DMS53 treated with DMSO at 0.1 percent for 48 hours (cell line): ENCODE results near the gene NOA1.

Source experiments
- DNase-seq: peaks from one replicate; lab custom pipeline; 2025; ENCODE audit not compliant: unreplicated experiment; lab: John Stamatoyannopoulos, UW

Gene NOA1

GRCh38 chr4:56977321-56978012 is at the start of gene NOA1:
Gene NOA1, minus strand, starts transcription at chr4:56977606. Its CDS starts 21 bp downstream, at chr4:56977585.
- peak; percentile 89 for DNase-seq

- no peak for DNase-seq
These were observed 45.7 kb upstream of the NOA1 start for GRCh38 chr4:57023104-57023503.

- no peak for DNase-seq
These were observed 43.2 kb upstream of the NOA1 start for GRCh38 chr4:57020467-57021101.

GRCh38 chr4:57018980-57019379 is 41.6 kb upstream of the NOA1 start:
- no peak for DNase-seq

GRCh38 chr4:57013543-57014120 is 36.2 kb upstream of the NOA1 start:
- DNase-seq: no peak

- no peak for DNase-seq
These were observed 22.3 kb upstream of the NOA1 start for GRCh38 chr4:56999751-57000150.

- no peak for DNase-seq
These were observed 18.1 kb upstream of the NOA1 start for GRCh38 chr4:56995525-56995924.

GRCh38 chr4:56990109-56990905 is 12.9 kb upstream of the NOA1 start:
- DNase-seq: no peak

- DNase-seq: no peak
These were observed 9.5 kb upstream of the NOA1 start for GRCh38 chr4:56986952-56987351.

- no peak for DNase-seq
These were observed 8.8 kb upstream of the NOA1 start for GRCh38 chr4:56986192-56986591.

- no peak for DNase-seq
These were observed 4.4 kb upstream of the NOA1 start for GRCh38 chr4:56981795-56982201.

GRCh38 chr4:56979421-56980072 is 2.1 kb upstream of the NOA1 start:
- DNase-seq: no peak

- DNase-seq: peak; percentile 92
These were observed 1.4 kb upstream of the NOA1 start, which contains the start of gene POLR2B for GRCh38 chr4:56978750-56979303. Gene POLR2B, plus strand, starts transcription at chr4:56978896. Its CDS starts 90 bp downstream, at chr4:56978986.

GRCh38 chr4:56976837-56977320 is 527 bp downstream of the NOA1 start:
- peak; percentile 22 for DNase-seq

- DNase-seq: no peak
These were observed 1.0 kb downstream of the NOA1 start for GRCh38 chr4:56976283-56976836.

GRCh38 chr4:56973336-56973735 is 4.1 kb downstream of the NOA1 start:
- DNase-seq: no peak

- DNase-seq: no peak
These were observed 4.6 kb downstream of the NOA1 start for GRCh38 chr4:56972809-56973208.

- DNase-seq: no peak
These were observed 5.0 kb downstream of the NOA1 start for GRCh38 chr4:56972389-56972788.

GRCh38 chr4:56971383-56971782 is 6.0 kb downstream of the NOA1 start:
- DNase-seq: no peak

- DNase-seq: no peak
These were observed 16.3 kb downstream of the NOA1 start for GRCh38 chr4:56961107-56961500.
